Large intestine (tissue), 3 donors: Measurements from ENCODE around the gene ADRA1B. TPM values are rescaled to one million over a fixed set of nuclear protein-coding genes. Genes with fewer than 3 reads are reported as not detected.
"Not testable (repeated sequence)": the region's sequence is repeated elsewhere in the genome, so short reads cannot be mapped to it uniquely, and the experiment has no call there.

Experiments used
- DNase-seq, 2 donors: peaks; one replicate each; pipeline versions ENCODE4 v3.0.0 to v3.0.0-alpha.2; 2013
- H3K27ac ChIP-seq: one replicate; pipeline ENCODE4 v1.5.1; 2013; ENCODE audit warnings: low read length
- H3K27me3 ChIP-seq: 2 replicates; pipeline ENCODE4 v1.6.1; 2013; ENCODE audit warnings: low read length; ENCODE audit not compliant: control insufficient read depth, insufficient read depth
- H3K36me3 ChIP-seq: 2 replicates; pipeline ENCODE4 v1.6.1; 2013; ENCODE audit warnings: low read length; ENCODE audit not compliant: control insufficient read depth, insufficient read depth
- H3K4me1 ChIP-seq: one replicate; pipeline ENCODE4 v1.6.1; 2013; ENCODE audit warnings: low read length; ENCODE audit not compliant: control insufficient read depth, insufficient read depth
- H3K4me3 ChIP-seq: one replicate; pipeline ENCODE4 v1.5.1; 2013; ENCODE audit warnings: low read length
- H3K9me3 ChIP-seq: one replicate; pipeline ENCODE4 v1.6.1; 2013; ENCODE audit warnings: mild to moderate bottlenecking, low read depth, low read length, moderate library complexity; ENCODE audit not compliant: control insufficient read depth
- WGBS: methylation state at CpG from one replicate; pipeline ENCODE4 v1.1.5; 2013; ENCODE audit warnings: low lambda C conversion rate; ENCODE audit not compliant: insufficient coverage; 5-methylcytosine and 5-hydroxymethylcytosine counted together
- polyA plus RNA-seq: library from polyadenylated mRNA; unstranded; fragments of 120-200 nt; gene quantifications from one replicate; pipeline ENCODE4 v1.2.1, GENCODE V29; 2013

The ADRA1B gene
- polyA plus RNA-seq, 1 donor = 0.12 TPM

- not testable (repeated sequence) for DNase-seq, H3K27ac ChIP-seq, H3K27me3 ChIP-seq, H3K9me3 ChIP-seq, H3K4me3 ChIP-seq
- peaks cover 37% of the 10 kb centered on the region for H3K36me3 ChIP-seq
- 100% methylated on average over 1 of the region's 6 CpGs for WGBS
- H3K4me1 ChIP-seq = peaks cover 11% of the 10 kb centered on the region
These were observed 97.9 kb downstream of the ADRA1B start for GRCh38 chr5:160014197-160014596.

- no peak overlapping the region for H3K27ac ChIP-seq
- no peaks in the 10 kb centered on the region for H3K27me3 ChIP-seq
- peaks cover 29% of the 10 kb centered on the region for H3K36me3 ChIP-seq
- no peaks in the 10 kb centered on the region for H3K4me1 ChIP-seq
- DNase-seq = no peak
- H3K9me3 ChIP-seq = no peaks in the 10 kb centered on the region
- 100% methylated on average over 1 of the region's 2 CpGs for WGBS
- H3K4me3 ChIP-seq = no peak overlapping the region
These were observed 102.8 kb downstream of the ADRA1B start for GRCh38 chr5:160018945-160019625.

DNA sequence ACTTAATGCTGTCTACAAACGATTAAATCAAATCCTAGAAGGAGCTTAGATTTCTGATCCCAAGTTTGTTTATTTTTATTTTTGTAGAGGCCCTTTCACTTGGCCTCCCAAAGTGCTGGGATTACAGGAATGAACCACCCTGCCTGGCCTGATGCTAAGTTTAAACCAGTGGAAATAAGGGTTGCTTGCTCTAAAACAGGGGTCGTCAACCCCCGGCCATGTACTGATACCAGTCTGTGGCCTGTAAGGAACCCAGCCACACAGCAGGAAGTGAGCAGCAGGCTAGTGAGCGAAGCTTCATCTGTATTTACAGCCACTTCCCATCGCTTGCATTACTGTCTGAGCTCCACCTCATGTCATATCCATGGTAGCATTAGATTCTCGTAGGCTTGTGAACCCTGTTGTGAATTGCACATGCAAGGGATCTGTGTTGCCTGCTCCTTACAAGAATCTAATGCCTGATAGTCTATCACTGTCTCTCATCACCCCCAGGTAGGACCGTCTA lies 104.0 kb downstream of the ADRA1B start:
- H3K36me3 ChIP-seq = peaks cover 30% of the 10 kb centered on the region
- no peak overlapping the region for H3K27ac ChIP-seq
- no peak overlapping the region for H3K4me3 ChIP-seq
- WGBS = no CpG with 5 or more reads among the region's 7 CpGs
- no peaks in the 10 kb centered on the region for H3K4me1 ChIP-seq
- no peaks in the 10 kb centered on the region for H3K9me3 ChIP-seq
- no peak for DNase-seq
- no peaks in the 10 kb centered on the region for H3K27me3 ChIP-seq

DNA sequence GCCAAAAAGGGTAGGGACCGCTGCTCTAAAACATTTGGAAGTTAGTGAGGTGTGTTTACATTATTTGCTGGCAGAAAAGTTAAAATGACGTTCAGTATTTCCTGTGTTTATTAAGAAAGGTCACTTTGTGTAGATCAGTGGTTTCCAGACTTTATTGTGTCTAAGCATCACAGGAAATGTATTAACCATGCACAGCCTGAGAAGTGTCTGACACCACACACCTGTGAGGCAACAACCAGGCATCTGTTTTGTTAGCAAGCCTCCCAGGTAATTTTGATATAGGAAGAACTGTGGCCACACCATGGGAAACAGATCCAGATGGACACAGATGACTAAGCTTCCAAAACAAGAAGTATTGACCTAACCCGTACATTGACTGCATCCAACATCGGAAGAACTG lies 104.7 kb downstream of the ADRA1B start:
- Histone ChIP-seq H3K27ac (no peak overlapping the region), H3K4me3 (no peak overlapping the region), H3K4me1 (no peaks in the 10 kb centered on the region), H3K27me3 (no peaks in the 10 kb centered on the region), H3K9me3 (no peaks in the 10 kb centered on the region), H3K36me3 (peaks cover 30% of the 10 kb centered on the region)
- 100% methylated on average over 2 of the region's 4 CpGs for WGBS
- peak in 1 of 2 donors; percentile 37 for DNase-seq

DNA sequence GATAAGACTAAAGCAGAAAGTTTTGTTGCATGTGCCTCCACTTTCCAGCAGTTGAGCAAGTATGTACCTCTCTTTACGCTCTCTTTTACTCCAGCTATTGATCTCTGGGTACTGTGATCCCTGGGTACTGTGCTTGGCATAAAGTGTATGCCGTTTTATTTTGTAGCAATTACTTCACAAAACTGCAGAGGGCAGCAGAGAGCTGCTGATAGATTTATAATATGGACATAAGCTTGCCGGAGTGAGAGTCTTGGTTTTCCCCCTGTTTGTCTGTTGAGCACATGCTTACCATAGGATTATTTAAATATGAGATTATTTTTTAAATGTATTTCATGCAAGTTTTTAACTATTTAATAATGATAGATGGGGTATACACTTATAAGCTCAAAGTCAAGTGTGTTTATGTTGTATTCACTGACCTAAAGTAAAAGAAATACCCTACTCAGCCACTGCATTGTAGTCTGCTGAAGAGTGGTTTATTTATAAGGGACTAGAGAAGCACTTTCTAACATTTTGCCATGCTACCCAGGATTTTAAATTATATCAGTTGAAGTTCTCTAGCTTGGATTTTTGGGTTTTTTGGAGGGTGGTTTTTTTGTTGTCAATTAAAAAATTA lies 105.7 kb downstream of the ADRA1B start:
- no peak overlapping the region for H3K27ac ChIP-seq
- WGBS = 40% methylated on average over 1 of the region's 3 CpGs

More for the DNA sequence above, 105.7 kb downstream of the ADRA1B start:
- H3K36me3 ChIP-seq = peaks cover 26% of the 10 kb centered on the region
- no peaks in the 10 kb centered on the region for H3K27me3 ChIP-seq
- no peaks in the 10 kb centered on the region for H3K9me3 ChIP-seq
- H3K4me3 ChIP-seq = no peak overlapping the region
- H3K4me1 ChIP-seq = no peaks in the 10 kb centered on the region
- DNase-seq = peak; percentile 59 to 66

Other genes with a start within 250 kb of the ADRA1B start
- gene TTC1, start 92.7 kb downstream of the ADRA1B start, polyA plus RNA-seq = 45.3 TPM
- gene PWWP2A, start 203.0 kb downstream of the ADRA1B start, polyA plus RNA-seq = 26.4 TPM